HEK293T (cell line): Measurements from ENCODE around the gene TTC1.

Experiments
- CTCF ChIA-PET: fragments of 350-600 bp; formaldehyde crosslinking; extraction: SDS; loops from one replicate; lab custom pipeline; 2021; ENCODE audit warnings: antibody characterized with exemption, inconsistent platforms; lab: Yijun Ruan, JAX
- POLR2A ChIA-PET: fragments of 350-600 bp; formaldehyde crosslinking; extraction: SDS; loops from one replicate; lab custom pipeline; 2020; ENCODE audit warnings: antibody characterized with exemption, inconsistent platforms; lab: Yijun Ruan, JAX
- DNase-seq: peaks from one replicate; pipeline ENCODE4 v3.0.0; 2012; ENCODE audit warnings: mixed read lengths; ENCODE audit errors: extremely low spot score
- ARNT ChIP-seq: fragments of 450-650 bp; IDR thresholded peaks from 2 replicates; pipeline ENCODE4 v1.6.1; 2017; ENCODE audit warnings: mild to moderate bottlenecking
- BHLHE40 ChIP-seq: fragments of 450-650 bp; IDR thresholded peaks from 2 replicates; pipeline ENCODE4 v1.6.1; 2016; ENCODE audit warnings: mild to moderate bottlenecking, moderate library complexity, borderline replicate concordance
- CTBP1 ChIP-seq: fragments of 450-650 bp; IDR thresholded peaks from 2 replicates; pipeline ENCODE4 v1.6.1; 2016; ENCODE audit warnings: borderline replicate concordance
- ELF4 ChIP-seq: fragments of 450-650 bp; IDR thresholded peaks from 2 replicates; pipeline ENCODE4 v1.6.1; 2017; ENCODE audit warnings: antibody characterized with exemption
- FOXA1 ChIP-seq: fragments of 450-650 bp; IDR thresholded peaks from 2 replicates; pipeline ENCODE4 v1.6.1; 2016; ENCODE audit warnings: mild to moderate bottlenecking
- FOXK2 ChIP-seq: fragments of 450-650 bp; IDR thresholded peaks from 2 replicates; pipeline ENCODE4 v1.6.1; 2016; ENCODE audit warnings: mild to moderate bottlenecking
- FOXM1 ChIP-seq: fragments of 450-650 bp; IDR thresholded peaks from 2 replicates; pipeline ENCODE4 v1.6.1; 2017; ENCODE audit warnings: mild to moderate bottlenecking, borderline replicate concordance
- HDGF ChIP-seq: fragments of 450-650 bp; IDR thresholded peaks from 2 replicates; pipeline ENCODE4 v1.6.1; 2017; ENCODE audit warnings: antibody characterized with exemption, borderline replicate concordance
- L3MBTL2 ChIP-seq: fragments of 450-650 bp; conservative IDR thresholded peaks from 2 replicates; pipeline ENCODE4 v1.6.1; 2016; ENCODE audit warnings: mild to moderate bottlenecking
- LEF1 ChIP-seq: fragments of 450-650 bp; IDR thresholded peaks from 2 replicates; pipeline ENCODE4 v1.6.1; 2017; ENCODE audit warnings: mild to moderate bottlenecking, borderline replicate concordance
- NFRKB ChIP-seq: fragments of 450-650 bp; IDR thresholded peaks from 2 replicates; pipeline ENCODE4 v1.6.1; 2016; ENCODE audit warnings: mild to moderate bottlenecking, moderate library complexity
- SP1 ChIP-seq: fragments of 450-650 bp; IDR thresholded peaks from 2 replicates; pipeline ENCODE4 v1.6.1; 2017
- SUZ12 ChIP-seq: fragments of 450-650 bp; IDR thresholded peaks from 2 replicates; pipeline ENCODE4 v1.6.1; 2016; ENCODE audit warnings: mild to moderate bottlenecking
- TARDBP ChIP-seq: fragments of 450-650 bp; IDR thresholded peaks from 2 replicates; pipeline ENCODE4 v1.6.1; 2016
- ZNF384 ChIP-seq: fragments of 450-650 bp; IDR thresholded peaks from 2 replicates; pipeline ENCODE4 v1.6.1; 2016
- TF ChIP-seq, protein P1 (sequence below): fragments of 450-650 bp; IDR thresholded peaks from 2 replicates; pipeline ENCODE4 v1.6.1; 2016

The TTC1 gene

GRCh38 chr5:160083501-160083900 lies 74.6 kb downstream of the TTC1 start:
- CTCF ChIA-PET = no interaction called here
- POLR2A ChIA-PET = interaction anchor here (1.3 kb wide), 1 partner anchor 72 kb away, joined by 3 read pairs; no protein-coding TSS in a partner anchor
- TF ChIP-seq, protein P1, sequence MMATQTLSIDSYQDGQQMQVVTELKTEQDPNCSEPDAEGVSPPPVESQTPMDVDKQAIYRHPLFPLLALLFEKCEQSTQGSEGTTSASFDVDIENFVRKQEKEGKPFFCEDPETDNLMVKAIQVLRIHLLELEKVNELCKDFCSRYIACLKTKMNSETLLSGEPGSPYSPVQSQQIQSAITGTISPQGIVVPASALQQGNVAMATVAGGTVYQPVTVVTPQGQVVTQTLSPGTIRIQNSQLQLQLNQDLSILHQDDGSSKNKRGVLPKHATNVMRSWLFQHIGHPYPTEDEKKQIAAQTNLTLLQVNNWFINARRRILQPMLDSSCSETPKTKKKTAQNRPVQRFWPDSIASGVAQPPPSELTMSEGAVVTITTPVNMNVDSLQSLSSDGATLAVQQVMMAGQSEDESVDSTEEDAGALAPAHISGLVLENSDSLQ = no peak
- no peak for TF ChIP-seq SP1
- TF ChIP-seq ZNF384 = no peak
- TF ChIP-seq SUZ12 = no peak
- TF ChIP-seq FOXK2 = no peak
- TF ChIP-seq NFRKB = no peak
- TF ChIP-seq TARDBP = no peak
- no peak for TF ChIP-seq ARNT
- TF ChIP-seq BHLHE40 = no peak
- TF ChIP-seq ELF4 = no peak
- TF ChIP-seq L3MBTL2 = no peak
- TF ChIP-seq LEF1 = no peak
- no peak for TF ChIP-seq HDGF
- no peak for TF ChIP-seq FOXM1
- no peak for TF ChIP-seq CTBP1
- no peak for DNase-seq

GRCh38 chr5:160084144-160084543 lies 75.2 kb downstream of the TTC1 start:
- ChIA-PET POLR2A (interaction anchor here (1.1 kb wide), 1 partner anchor 35 kb away, joined by 3 read pairs; the partner anchor contains the start of gene PWWP2A), CTCF (no interaction called here)
- no peak for TF ChIP-seq CTBP1
- TF ChIP-seq, protein P1 = no peak
- no peak for TF ChIP-seq SUZ12
- no peak for TF ChIP-seq SP1
- TF ChIP-seq FOXK2 = no peak
- TF ChIP-seq FOXA1 = no peak
- TF ChIP-seq TARDBP = no peak
- no peak for TF ChIP-seq HDGF
- no peak for TF ChIP-seq ELF4
- no peak for TF ChIP-seq ARNT
- TF ChIP-seq L3MBTL2 = no peak
- TF ChIP-seq BHLHE40 = no peak
- no peak for TF ChIP-seq LEF1
- no peak for TF ChIP-seq ZNF384
- no peak for TF ChIP-seq NFRKB
- TF ChIP-seq FOXM1 = no peak
- no peak for DNase-seq

DNA sequence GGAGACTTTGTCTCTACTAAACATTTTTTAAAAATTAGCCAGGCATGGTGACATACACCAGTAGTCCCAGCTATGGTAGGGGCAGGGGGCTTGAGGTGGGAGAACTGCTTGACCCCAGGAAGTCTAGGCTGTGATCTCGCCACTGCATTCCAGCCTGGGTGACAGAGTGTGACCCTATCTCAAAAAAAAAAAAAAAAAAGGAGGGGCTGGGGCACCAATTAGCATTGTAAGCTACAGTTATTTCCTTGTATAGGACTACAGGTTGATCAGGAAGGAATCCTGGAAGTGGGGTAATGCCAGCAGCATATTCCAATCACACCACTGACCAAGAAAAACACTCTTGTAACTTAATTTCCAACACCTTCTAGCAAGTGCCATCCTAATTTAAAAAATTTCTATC lies 78.3 kb downstream of the TTC1 start:
- no peak for DNase-seq
- TF ChIP-seq, protein P1 = no peak
- no peak for TF ChIP-seq ELF4
- no peak for TF ChIP-seq LEF1
- no peak for TF ChIP-seq FOXK2
- no peak for TF ChIP-seq BHLHE40
- no peak for TF ChIP-seq ARNT
- no peak for TF ChIP-seq FOXM1
- TF ChIP-seq HDGF = no peak
- TF ChIP-seq NFRKB = no peak
- no peak for TF ChIP-seq TARDBP
- TF ChIP-seq L3MBTL2 = no peak
- TF ChIP-seq SUZ12 = no peak
- no peak for TF ChIP-seq CTBP1
- TF ChIP-seq ZNF384 = no peak
- POLR2A ChIA-PET = no interaction called here
- CTCF ChIA-PET = no interaction called here

DNA sequence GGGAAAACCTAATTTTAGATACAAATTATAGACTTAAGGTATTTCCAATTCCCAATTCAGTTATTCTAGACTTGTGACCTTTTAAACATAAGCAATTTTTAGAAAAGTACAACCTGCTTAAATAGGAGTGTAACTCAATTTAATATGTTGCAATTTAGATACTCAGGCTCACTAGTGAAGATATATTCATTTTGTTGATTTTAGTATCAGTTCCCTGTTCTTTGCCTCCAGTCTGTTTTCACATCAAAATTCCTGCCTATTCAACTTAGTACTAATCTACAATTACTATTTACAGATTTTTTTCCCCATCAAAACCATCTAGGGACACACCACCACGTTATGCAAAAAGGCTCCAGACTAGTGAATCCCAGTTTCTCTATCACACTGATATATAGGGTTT lies 79.9 kb downstream of the TTC1 start:
- ChIA-PET POLR2A (interaction anchor here (0.8 kb wide), 1 partner anchor 30 kb away, joined by 3 read pairs; the partner anchor contains the start of gene PWWP2A), CTCF (no interaction called here)
- DNase-seq = no peak
- TF ChIP-seq FOXM1 = no peak
- TF ChIP-seq ZNF384 = no peak
- TF ChIP-seq ELF4 = no peak
- TF ChIP-seq HDGF = no peak
- no peak for TF ChIP-seq ARNT
- TF ChIP-seq NFRKB = no peak
- no peak for TF ChIP-seq TARDBP
- TF ChIP-seq FOXK2 = no peak
- TF ChIP-seq BHLHE40 = no peak
- no peak for TF ChIP-seq FOXA1
- no peak for TF ChIP-seq L3MBTL2
- TF ChIP-seq SUZ12 = no peak
- TF ChIP-seq, protein P1 = no peak
- TF ChIP-seq LEF1 = no peak
- TF ChIP-seq SP1 = no peak
- TF ChIP-seq CTBP1 = no peak

DNA sequence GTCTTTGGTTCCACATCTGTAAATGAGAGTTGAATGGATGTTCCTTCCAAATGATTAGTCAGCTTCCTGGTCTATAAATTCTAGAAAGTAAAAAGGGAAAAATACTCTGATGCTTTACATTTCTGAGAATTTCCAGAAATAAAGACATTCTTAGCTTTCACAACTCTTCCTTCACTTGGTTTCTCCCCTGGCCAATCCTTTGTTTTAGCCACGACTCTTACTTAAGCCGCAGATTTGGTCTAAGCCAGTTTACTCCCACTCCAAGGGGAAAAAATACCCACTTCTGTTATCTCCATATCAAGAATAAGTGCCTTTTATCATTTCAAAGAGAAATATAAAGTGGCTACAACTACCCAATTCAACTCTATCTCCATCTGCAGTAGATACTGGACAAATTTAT lies 80.6 kb downstream of the TTC1 start:
- no peak for TF ChIP-seq LEF1
- no peak for TF ChIP-seq CTBP1
- no peak for TF ChIP-seq BHLHE40
- no peak for TF ChIP-seq FOXM1
- TF ChIP-seq, protein P1 = no peak
- no peak for TF ChIP-seq SP1
- no peak for TF ChIP-seq L3MBTL2
- no peak for TF ChIP-seq ARNT
- TF ChIP-seq ELF4 = no peak
- TF ChIP-seq FOXA1 = no peak
- no peak for TF ChIP-seq ZNF384
- TF ChIP-seq SUZ12 = no peak
- TF ChIP-seq NFRKB = no peak
- POLR2A ChIA-PET = no interaction called here
- DNase-seq = no peak
- CTCF ChIA-PET = no interaction called here
